Stimulated activated naive CD8-positive, alpha-beta T cell treated with anti-CD3 and anti-CD28 coated beads, Interleukin-15, Interleukin-2, amounts not matched to agents 100 ng/mL and 50 ng/mL, for 24 hours (primary cell): Measurements from ENCODE around the gene GCH1.

Source experiments
- H3K27ac Mint-ChIP-seq: one replicate; pipeline ENCODE4 v1.8.0; 2021; ENCODE audit warnings: mild to moderate bottlenecking, mixed read lengths
- H3K27me3 Mint-ChIP-seq: one replicate; pipeline ENCODE4 v1.8.0; 2021; ENCODE audit warnings: mixed read lengths
- H3K36me3 Mint-ChIP-seq: one replicate; pipeline ENCODE4 v1.8.0; 2021; ENCODE audit warnings: low read depth, mixed read lengths
- H3K4me1 Mint-ChIP-seq: one replicate; pipeline ENCODE4 v1.8.0; 2021; ENCODE audit warnings: low read depth, mixed read lengths
- H3K4me3 Mint-ChIP-seq: one replicate; pipeline ENCODE4 v1.8.0; 2021; ENCODE audit warnings: mild to moderate bottlenecking, mixed read lengths
- H3K9me3 Mint-ChIP-seq: one replicate; pipeline ENCODE4 v1.8.0; 2021; ENCODE audit warnings: mixed read lengths

GCH1 gene

DNA sequence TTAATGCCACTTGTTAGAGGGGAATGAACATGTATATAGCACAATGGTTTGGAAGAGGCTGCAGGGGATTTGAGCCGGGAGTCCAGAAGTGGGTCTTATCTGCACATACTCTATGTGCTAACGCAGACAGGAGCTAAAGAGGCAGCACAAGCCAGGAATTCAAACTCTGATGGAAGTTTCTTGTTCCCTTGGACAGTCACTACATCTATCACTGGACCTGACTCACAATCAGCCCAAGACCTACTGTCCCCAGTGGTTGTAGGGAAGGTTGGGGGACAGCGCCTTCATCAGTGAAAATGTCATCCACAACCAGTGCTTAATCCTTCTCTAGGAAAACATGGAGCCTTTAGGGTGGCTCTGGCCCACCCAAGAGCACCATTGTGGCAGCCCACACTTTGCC is 107.8 kb downstream of the GCH1 start:
- H3K9me3 Mint-ChIP-seq = no peaks in the 10 kb centered on the region
- H3K36me3 Mint-ChIP-seq = peaks cover 5% of the 10 kb centered on the region
- no peak overlapping the region for H3K4me3 Mint-ChIP-seq
- peaks cover 2% of the 10 kb centered on the region for H3K27me3 Mint-ChIP-seq
- H3K4me1 Mint-ChIP-seq = no peaks in the 10 kb centered on the region
- no peak overlapping the region for H3K27ac Mint-ChIP-seq

DNA sequence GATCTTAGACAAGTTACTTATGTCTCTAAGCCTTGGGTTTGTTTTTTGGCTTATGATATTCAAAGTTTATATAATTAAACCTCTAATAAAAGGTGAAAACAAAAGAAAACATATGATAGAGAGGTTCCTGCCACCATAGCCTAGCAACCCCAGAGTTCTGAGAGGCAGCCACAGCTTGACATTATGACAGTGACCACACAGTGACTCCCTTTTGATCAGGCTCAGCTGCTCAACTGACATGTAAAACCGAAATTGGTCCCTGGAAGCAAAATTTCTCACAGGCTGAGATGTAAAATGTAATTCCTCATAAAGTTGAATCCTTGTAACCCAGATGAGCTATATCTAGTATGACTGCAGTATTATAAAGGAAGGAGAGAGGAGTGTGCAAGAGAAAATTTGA is 108.5 kb downstream of the GCH1 start:
- H3K9me3 Mint-ChIP-seq = no peaks in the 10 kb centered on the region
- peaks cover 5% of the 10 kb centered on the region for H3K36me3 Mint-ChIP-seq
- H3K4me3 Mint-ChIP-seq = no peak overlapping the region
- H3K4me1 Mint-ChIP-seq = no peaks in the 10 kb centered on the region
- no peaks in the 10 kb centered on the region for H3K27me3 Mint-ChIP-seq
- H3K27ac Mint-ChIP-seq = no peak overlapping the region

GRCh38 chr14:54792288-54792687 is 110.3 kb downstream of the GCH1 start:
- Mint-ChIP-seq H3K4me3 (no peak overlapping the region), H3K9me3 (no peaks in the 10 kb centered on the region), H3K27me3 (no peaks in the 10 kb centered on the region), H3K27ac (no peak overlapping the region), H3K36me3 (peaks cover 5% of the 10 kb centered on the region), H3K4me1 (no peaks in the 10 kb centered on the region)
